ENCODE data around the gene CAMK2A.

- TF ChIP-seq POLR2A (IDR thresholded peaks at IDR 0.05; ENCODE audit: low read depth, low read length) (no peak), POLR2AphosphoS5 (IDR thresholded peaks at IDR 0.05; ENCODE audit: low read depth, low read length) (no peak), POU2F2 (IDR thresholded peaks at IDR 0.05; ENCODE audit: low read depth, low read length) (no peak), TAF1 (IDR thresholded peaks at IDR 0.05; ENCODE audit: low read depth, low read length) (no peak), PAX5 (IDR thresholded peaks at IDR 0.05; ENCODE audit: insufficient read depth, low read length, severe bottlenecking) (no peak)
Measured at GRCh38 chr5:150227606-150228273, 61.8 kb downstream of the CAMK2A start.
